Left ventricle myocardium inferior (tissue), 1 donor: ENCODE data around the gene IFITM1. TPM values are rescaled to one million over a fixed set of nuclear protein-coding genes. Genes with fewer than 3 reads are reported as not detected.
"Not testable (repeated sequence)": the region's sequence is repeated elsewhere in the genome, so short reads cannot be mapped to it uniquely, and the experiment has no call there.

Experiments
- DNase-seq: peaks from one replicate; pipeline ENCODE4 v3.0.0-alpha.2; 2020
- H3K27ac ChIP-seq: fragments of 200-600 bp; replicated peaks from 2 replicates; pipeline ENCODE4 v1.8.0; 2021
- H3K27me3 ChIP-seq: fragments of 200-600 bp; 2 replicates; pipeline ENCODE4 v1.8.0; 2021; ENCODE audit warnings: low read depth
- H3K36me3 ChIP-seq: fragments of 200-600 bp; 2 replicates; pipeline ENCODE4 v1.8.0; 2021
- H3K4me1 ChIP-seq: fragments of 200-600 bp; 2 replicates; pipeline ENCODE4 v1.8.0; 2021
- H3K4me3 ChIP-seq: fragments of 200-600 bp; 2 replicates; pipeline ENCODE4 v1.8.0; 2021; ENCODE audit warnings: mild to moderate bottlenecking, moderate library complexity
- H3K9me3 ChIP-seq: fragments of 200-600 bp; replicated peaks from 2 replicates; pipeline ENCODE4 v1.8.0; 2021
- CTCF ChIP-seq: fragments of 200-600 bp; IDR thresholded peaks from 2 replicates; pipeline ENCODE4 v1.8.0; 2021; ENCODE audit warnings: antibody characterized with exemption, mild to moderate bottlenecking, borderline replicate concordance
- intact Hi-C: fragments of 100-400 bp; cut with micrococcal nuclease; formaldehyde crosslinking; loops from one replicate; pipeline ENCODE4 v1.11.0; 2022
- total RNA-seq: library from RNA; stranded (reverse); fragmentation: NEBNext Ultra II Directional; extraction: Animal tissue kit (Norgen Biotek cat#: 25700); gene quantifications from one replicate; pipeline ENCODE4 v1.2.1, GENCODE V29; 2021
- donor health status: DM: no; HTN: yes; CAD: no; lungs with severe emphysema.

The IFITM1 gene
- total RNA-seq, 1 donor from 2014 or later, result 83.5 TPM

DNA sequence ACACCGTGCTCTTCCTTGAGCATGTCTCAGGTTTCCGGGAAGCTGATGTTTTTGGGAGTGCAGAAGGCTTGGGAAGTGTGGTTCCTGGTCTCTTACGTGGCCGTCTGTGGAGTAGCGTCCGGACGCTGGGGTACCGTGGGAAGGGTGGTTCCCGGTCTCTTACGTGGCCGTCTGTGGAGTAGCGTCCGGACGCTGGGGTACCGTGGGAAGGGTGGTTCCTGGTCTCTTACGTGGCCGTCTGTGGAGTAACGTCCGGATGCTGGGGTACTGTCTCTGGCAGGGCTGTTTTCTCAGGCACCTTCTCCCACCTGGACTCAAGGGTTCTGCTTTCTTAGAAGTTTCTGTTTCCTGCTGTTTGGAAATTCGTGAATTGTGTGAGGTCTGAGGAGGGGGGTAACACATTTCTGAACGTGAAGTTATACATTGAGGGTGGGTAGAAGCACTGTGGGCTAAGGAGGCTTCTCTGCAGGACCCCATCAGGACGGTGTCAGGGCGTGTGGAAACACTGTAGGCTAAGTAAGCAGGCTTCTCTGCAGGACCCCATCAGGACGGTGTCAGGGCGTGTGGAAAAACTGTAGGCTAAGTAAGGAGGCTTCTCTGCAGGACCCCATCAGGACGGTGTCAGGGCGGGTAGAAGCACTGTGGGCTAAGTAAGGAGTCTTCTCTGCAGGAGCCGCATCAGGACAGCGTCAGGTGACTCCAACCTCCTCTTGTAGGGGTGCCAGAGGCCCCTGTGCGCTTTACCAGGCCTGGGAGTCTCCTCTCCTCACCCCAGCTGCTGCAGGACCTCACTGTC is 12.2 kb downstream of the IFITM1 start:
- H3K4me1 ChIP-seq, result peaks cover 48% of the 10 kb centered on the region
- TF ChIP-seq CTCF, result no peak
- peak overlapping the region; percentile 97 for H3K27ac ChIP-seq
- peak overlapping the region; percentile 46 for H3K4me3 ChIP-seq
- intact Hi-C loops, result no loop called here
- no peaks in the 10 kb centered on the region for H3K36me3 ChIP-seq
- no peaks in the 10 kb centered on the region for H3K9me3 ChIP-seq
- peaks cover 7% of the 10 kb centered on the region for H3K27me3 ChIP-seq
- no peak for DNase-seq

DNA sequence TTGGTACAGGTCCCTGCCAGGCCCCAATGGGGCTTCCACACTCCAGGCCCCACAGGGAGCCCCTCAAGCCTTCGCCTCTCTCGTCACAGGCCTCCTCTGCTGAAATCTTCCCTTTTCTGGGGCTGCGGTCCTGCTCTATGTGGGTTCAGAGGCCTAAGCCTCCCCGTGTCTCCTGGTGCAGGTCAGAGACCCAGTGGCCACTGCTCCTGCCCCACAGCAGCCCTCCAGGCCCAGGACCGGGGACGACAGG is 12.7 kb downstream of the IFITM1 start:
- H3K9me3 ChIP-seq, result no peaks in the 10 kb centered on the region
- DNase-seq, result no peak
- intact Hi-C loops, result no loop called here
- peaks cover 48% of the 10 kb centered on the region for H3K4me1 ChIP-seq
- no peak for TF ChIP-seq CTCF
- H3K36me3 ChIP-seq, result no peaks in the 10 kb centered on the region
- H3K27ac ChIP-seq, result peak overlapping the region; percentile 97
- peak overlapping the region; percentile 46 for H3K4me3 ChIP-seq
- H3K27me3 ChIP-seq, result peaks cover 7% of the 10 kb centered on the region

DNA sequence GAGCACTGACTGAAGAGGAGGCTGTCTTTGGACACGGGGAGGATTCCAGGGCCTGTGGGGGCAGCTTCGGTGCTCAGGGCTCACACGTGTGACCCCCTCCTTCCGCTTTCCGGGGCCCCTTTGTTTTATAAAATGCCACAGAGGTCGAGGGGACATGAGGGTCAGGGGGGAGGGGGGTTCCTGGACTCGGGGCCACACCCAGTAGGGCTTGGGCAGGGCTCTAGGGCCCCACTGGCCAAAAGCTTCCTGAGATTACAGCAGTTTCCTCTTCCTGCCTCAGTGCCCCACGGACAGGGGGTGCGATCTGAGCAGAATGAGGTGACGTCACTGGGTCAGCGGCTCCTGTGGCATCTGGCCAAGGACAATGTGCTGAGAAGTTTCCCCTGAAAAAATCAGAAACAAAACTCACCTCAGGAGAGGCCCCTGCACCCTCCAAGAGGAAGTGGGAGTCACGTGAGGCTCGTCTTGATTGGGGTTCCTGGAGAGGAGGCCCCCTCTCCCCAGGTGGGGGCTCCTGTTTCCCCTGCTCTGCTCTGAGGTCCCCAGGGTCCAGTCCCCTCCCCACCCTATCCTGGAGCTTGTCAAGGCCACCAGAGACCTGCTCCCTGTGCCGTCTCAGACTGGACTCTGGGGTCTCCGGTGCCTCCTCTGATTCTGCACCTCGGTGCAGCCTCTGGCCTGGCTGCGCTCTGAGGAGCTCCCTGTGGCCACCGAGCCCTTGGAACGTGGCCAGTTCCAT is 13.2 kb downstream of the IFITM1 start:
- H3K4me1 ChIP-seq, result peaks cover 48% of the 10 kb centered on the region
- no peaks in the 10 kb centered on the region for H3K9me3 ChIP-seq
- DNase-seq, result peak; percentile 89
- no peak for TF ChIP-seq CTCF
- H3K36me3 ChIP-seq, result no peaks in the 10 kb centered on the region
- peak overlapping the region; percentile 97 for H3K27ac ChIP-seq
- H3K4me3 ChIP-seq, result peak overlapping the region; percentile 46
- peaks cover 7% of the 10 kb centered on the region for H3K27me3 ChIP-seq
- intact Hi-C loops, result no loop called here

DNA sequence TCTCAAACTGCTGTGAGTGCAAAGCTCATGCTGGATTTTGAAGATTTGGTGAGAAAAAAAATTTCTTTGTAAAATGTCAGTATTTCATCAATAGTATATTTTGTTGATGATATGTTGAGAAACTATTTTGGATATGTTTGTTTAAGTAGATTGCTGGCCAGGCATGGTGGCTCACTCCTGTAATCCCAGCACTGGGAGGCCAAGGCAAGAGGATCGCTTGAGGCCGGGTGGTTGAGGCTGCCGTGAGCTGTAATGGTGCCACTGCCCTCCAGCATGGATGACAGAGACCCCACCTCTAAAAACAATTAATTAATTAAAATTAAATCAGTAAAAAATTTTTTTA is 13.7 kb downstream of the IFITM1 start:
- intact Hi-C loops, result no loop called here
- no peak for TF ChIP-seq CTCF
- Histone ChIP-seq H3K9me3 (no peaks in the 10 kb centered on the region), H3K27ac (peak overlapping the region; percentile 97), H3K36me3 (no peaks in the 10 kb centered on the region), H3K4me3 (peak overlapping the region; percentile 46), H3K27me3 (peaks cover 7% of the 10 kb centered on the region), H3K4me1 (peaks cover 46% of the 10 kb centered on the region)
- no peak for DNase-seq

DNA sequence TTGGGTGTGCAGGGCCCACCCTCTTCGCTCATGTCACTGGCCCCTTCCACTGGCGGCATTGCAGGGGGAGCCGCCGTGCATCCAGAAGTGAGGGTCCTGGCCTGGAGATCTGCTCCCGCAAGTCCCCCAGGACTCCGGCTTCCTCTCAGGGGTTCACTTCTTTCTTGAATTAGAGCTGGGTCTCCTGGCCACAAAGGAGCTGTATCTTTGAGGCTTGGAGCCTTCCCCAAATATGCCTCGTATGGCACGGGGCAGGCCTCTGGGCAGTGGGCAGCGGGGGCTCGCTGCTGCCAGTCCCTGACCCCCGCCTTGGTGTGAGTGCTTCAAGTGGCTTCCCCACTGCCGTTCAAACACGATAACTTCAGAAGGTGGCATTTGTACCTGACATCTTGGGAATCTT is 14.2 kb downstream of the IFITM1 start:
- no peaks in the 10 kb centered on the region for H3K9me3 ChIP-seq
- peaks cover 43% of the 10 kb centered on the region for H3K4me1 ChIP-seq
- peak overlapping the region; percentile 97 for H3K27ac ChIP-seq
- no peak for TF ChIP-seq CTCF
- H3K36me3 ChIP-seq, result no peaks in the 10 kb centered on the region
- no peak for DNase-seq
- no peak overlapping the region for H3K4me3 ChIP-seq
- H3K27me3 ChIP-seq, result peaks cover 7% of the 10 kb centered on the region
- intact Hi-C loops, result no loop called here

GRCh38 chr11:328516-329100 is 14.8 kb downstream of the IFITM1 start:
- H3K27ac ChIP-seq, result peak overlapping the region; percentile 97
- H3K36me3 ChIP-seq, DNase-seq, H3K27me3 ChIP-seq, H3K4me3 ChIP-seq, intact Hi-C loops, H3K9me3 ChIP-seq: not testable (repeated sequence)
- peaks cover 43% of the 10 kb centered on the region for H3K4me1 ChIP-seq
